HK-2 (cell line): ENCODE data around the gene PLEKHF1.
A peak's percentile ranks its signal among the peaks of the same experiment; 100 is the strongest.

ENCODE experiments used
- DNase-seq: peaks from one replicate; pipeline ENCODE4 v3.0.0-alpha.2; 2018; ENCODE audit not compliant: unreplicated experiment

Gene PLEKHF1

DNA sequence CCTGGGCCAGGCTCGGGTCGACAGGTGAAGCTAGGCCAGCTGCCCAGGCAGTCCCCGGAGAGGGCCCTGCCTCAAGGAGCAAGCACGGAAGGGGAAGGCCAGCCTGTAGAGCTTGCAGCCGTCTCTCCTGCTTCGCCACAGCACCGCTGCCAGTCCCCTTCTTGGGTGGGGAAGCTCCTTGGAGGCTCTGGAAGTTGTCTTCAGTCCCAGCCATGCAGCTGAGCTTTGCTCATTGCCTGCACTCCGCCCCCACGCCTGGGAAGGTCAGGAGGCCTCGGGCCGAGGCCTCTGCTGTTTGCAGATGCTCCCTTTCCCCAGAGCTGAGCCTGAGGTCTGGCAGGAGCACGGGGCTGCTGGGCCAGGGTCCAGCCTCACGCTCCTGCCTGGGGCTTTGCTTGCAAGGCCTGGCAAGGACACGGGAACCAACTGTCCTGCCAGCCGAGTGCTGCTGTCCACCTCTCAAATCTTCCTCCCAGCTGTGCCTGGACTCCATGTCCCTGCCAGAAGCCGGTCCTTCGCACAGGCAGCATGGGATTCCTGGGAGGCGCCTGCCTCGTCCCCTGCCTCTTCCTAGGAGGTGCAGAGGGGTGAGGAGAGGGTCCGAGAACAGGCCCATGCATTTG, 13.3 kb downstream of the PLEKHF1 start:
- DNase-seq = no peak

DNA sequence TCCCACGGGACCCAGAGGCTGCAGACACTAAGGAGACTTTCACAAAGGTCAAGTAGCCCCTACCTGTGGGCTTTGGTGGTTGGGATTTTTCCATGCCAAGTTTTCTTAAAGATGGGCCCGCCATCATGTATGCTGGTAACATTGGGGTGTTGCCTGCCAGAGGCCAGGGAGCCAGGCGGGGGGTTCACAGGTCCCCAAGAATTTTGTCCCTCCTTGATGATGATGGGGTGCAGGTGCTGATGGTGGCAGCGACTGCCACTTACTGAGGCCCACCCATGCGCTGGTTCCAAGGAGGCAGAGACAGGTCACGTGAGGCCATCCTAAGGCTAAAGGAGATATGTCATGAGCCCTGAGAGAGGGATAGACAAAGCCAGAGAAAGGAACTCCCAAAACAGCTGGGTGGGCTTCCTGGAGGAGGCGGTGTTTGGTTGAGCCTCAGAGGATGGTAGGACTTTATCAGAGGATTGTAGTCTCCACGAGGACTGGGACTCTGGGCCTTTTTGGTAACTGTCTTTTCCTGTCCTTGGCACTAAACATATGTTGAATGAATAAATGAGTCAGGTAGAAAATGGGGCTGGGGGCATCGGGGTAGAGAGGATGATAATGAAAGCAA, 14.4 kb downstream of the PLEKHF1 start:
- no peak for DNase-seq

DNA sequence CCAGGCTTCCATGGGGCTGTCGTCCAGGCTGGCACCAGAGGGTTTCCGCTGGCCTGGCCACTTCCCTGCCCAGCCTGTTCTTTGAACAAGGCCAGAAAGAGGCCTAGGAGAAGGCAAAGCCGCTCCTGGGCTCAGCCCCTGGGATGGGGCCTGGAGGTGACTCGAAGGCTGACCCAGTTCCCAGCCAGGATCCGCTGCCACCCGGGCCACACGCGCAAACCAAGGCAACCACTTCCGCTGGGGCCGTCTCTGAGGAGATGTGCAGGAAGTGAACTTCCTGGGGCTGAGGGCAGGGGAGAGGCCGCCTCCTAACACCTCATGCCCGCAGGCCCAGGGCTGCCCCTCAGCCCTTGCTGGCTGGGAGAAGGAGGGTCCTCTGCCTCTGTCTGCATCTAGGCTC, 15.2 kb downstream of the PLEKHF1 start:
- no peak for DNase-seq

DNA sequence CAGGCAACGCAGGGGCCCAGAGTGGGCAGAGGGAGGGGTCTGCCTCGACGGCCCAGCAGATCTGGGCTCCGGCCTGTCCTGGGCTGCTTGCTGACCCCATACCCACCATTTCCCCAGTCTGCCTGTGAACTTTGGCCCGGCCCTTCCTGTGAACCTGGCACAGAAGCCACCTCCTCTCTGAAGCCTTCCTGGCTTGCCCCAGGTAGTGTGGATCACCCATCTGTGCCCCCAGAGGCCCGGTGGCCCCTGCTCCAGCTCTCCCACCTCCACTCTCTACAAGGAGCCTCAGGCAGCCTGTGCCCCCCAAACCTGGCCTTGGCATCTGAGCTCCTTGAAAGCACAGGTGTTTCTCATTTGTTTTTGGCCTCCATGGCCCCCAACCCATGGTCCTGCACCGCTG, 15.7 kb downstream of the PLEKHF1 start:
- no peak for DNase-seq

DNA sequence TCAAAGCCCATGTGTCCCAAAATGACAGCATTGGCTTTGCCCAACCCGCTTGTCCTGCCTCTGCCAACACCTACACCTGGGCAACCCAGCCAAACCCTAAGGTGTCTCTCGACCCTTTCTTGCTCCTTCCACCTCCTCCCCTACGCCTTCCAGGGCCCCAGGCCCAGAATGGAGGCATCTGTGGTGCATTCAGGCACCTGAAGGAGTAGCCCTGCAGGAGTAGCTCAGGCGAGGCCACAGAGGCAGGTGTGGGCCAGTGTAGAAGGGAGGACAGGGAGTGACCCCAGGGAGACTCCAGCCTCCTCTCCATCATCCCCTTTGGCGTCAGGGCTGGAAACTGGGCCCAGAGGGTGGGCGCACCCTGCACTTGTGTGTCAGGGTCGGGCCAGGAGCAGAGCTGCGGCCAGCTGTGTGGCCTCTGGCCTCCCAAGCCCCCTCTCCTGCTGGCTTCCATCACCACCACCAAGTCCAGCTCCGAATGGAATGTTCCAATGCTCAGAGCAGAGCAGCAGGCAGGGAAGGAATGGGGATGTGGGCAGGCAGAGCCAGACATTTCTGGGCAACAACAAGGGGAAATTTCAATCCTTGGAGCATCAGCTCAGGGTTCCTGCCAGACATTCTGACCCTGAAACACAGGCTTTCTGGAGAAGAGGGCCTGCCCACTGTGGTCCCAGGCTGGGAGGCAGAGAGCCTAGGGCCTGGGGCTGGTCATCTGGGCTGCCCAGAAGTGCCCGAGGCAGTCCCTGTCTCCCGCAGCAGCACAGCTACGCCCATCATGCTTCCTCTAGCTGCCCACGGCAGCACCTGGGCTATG, 16.4 kb downstream of the PLEKHF1 start:
- DNase-seq = no peak

DNA sequence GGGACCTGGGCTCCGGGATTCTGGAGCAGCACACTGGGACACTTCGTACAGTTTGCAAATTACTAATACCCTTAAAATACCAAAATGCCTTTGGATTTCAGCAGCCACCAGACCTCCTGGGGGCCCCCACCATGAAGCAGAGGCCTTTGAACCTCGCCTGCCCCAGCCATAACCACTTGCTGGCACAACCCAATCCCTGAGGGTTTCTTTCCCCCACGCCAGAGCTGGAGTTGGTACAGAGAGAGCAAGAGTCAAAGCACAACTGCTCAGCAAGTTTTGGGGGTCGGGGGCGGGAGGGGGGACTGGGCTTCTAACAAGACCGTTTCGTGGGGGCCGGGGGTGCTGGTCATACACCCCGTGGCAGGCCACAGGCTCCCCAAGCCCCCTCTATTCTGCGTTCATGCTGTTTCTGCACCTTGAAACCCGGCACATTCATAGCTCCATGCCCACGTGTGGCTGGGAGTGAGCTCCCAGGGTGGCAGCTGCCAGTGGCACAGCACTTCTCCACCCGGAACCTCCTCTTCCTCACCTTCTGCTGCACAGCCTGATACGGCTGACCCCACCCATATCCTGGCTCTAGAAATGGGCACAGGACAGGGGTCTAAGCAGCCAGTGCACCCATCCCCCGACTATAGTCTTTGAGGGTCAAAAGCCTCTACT, 17.1 kb downstream of the PLEKHF1 start:
- DNase-seq = no peak

DNA sequence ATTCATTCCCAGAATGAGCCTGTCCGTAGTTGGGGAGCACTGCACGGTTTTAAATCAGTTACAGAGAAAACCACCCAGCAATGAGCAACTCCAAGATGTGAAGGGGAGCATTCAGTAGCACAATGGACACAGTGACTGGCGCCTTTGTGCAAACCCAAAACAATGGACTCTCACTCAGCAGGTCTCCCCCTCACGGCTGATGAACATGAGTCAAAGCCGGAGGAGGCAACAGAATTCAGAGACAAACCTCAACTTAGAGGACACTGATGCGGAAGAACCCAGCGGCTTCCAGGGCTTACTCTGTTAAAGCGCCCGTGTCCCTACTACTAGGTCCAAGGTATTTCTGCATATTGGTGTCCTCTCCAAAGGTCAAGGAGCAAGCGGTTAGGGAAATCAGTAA, 17.7 kb downstream of the PLEKHF1 start:
- DNase-seq = no peak

DNA sequence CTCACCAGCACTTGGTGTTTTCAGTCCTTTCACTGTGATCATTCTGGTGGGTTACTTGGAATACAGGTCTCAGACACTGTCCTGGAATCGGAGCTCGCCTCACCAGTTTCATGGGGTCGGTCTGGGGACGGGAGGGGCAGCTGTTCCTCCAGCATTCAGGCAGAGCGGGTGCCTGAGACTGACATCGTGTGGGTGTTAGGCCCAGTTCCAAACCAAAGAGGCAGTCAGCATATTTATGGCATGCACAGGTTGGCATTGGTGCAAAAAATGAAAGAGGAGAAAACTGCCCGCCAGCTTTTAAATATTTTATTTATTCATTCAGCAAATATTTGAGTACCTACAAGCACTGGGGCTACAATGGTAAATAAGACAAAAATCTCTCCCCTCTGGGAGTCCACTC, 20.1 kb downstream of the PLEKHF1 start:
- DNase-seq = no peak

DNA sequence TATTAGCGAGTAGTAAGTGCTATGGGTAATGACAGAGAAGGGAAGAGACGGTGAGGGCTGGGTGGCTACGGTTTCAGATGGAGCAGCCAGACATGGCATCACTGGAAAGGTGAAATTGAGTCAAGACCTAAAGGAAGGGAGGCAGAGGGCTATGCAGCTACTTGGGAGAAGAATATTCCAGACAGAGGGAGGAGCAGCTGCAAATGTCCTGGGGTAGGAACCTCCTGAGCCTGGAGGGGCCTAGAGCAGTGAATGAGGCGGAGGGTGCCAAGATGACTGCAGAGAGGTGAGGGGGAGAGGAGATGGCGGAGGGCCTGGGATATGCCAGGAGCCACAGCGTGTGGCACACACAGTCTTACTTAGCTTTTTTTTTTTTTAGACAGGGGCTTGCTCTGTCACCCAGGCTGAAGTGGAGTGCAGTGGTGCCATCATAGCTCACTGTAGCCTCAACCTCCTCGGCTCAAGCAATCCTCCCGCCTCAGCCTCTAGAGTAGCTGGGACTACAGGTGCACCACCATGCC, 21.1 kb downstream of the PLEKHF1 start:
- no peak for DNase-seq

DNA sequence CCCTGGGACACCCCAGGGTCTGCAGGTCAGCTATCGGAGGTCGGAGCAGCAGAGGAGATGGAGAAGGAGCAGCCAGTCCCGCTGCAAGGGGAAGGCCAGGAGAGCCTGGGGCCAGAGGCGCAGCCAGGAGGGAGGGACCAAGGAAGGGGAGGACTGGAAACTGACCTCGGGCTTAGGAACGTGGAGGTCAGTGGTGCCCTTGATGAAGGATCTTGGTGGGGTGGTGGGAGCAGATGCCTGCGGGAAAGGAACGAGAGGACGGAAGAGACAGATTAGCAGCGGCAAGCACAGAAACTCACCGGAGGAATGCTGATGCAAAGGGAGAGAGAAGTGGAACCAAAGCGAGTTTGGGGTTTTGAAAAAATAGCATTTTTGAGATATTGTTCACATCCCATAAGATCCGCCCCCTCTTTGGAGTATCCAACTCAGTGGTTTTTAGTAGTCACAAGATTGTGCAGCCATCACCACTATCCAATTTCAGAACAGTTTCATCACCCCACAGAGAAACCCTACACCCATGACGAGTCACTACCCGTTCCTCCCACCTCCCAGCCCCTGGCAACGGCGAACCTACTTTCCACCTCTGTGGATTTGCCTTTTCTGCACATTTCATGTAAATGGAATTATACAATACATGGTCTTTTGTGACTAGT, 22.1 kb downstream of the PLEKHF1 start:
- no peak for DNase-seq

DNA sequence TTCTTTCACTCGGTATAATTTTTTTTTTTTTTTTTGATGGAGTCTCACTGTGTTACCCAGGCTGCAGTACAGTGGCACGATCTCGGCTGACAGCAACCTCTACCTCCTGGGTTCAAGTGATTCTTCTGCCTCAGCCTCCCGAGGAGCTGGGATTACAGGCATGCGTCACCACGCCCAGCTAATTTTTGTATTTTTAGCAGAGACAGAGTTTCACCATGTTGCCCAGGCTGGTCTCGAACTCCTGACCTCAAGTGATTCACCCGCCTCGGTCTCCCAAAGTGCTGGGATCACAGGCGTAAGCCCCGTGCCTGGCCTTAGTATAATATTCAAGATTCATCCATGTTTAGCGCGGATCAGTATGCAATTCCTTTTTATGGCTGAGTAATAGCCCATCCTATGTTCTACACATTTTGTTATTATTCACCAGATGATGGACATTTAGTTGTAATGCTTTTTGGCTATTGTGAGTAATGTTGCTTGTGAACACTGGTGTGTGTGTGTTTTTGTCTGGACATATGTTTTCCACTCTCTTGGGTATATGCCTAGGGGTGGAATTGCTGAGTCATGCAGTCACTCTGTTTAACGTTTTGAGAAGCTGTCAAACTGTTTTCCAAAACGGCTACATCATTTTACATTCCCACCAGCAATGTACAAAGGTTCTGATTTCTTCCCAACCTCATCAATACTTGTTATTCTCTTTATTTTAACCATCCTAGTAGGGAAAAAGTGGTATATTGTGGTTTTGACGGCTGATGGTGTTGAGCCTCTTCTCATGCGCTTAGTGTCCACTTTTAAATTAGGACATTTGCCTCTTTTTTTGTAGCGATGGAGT, 22.9 kb downstream of the PLEKHF1 start:
- no peak for DNase-seq

DNA sequence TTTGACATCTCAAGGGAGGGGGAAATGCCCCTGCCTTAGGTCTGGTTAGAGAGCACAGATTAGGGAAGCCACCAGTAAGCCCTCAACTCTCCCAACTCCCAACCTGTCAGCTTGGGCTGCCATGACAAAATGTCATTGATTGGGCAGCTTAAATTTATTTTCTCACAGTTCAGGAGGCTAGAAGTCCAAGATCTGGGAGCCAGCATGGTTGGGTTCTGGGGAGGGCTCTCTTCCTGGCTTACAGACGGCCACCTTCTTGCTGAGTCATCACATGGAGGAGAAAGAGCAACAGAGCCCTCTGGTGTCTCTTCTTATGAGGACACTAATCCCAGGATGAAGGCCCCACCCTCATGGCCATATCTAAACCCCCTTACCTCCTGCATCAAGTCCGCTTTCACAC, 25.6 kb downstream of the PLEKHF1 start:
- peak; percentile 40 for DNase-seq

DNA sequence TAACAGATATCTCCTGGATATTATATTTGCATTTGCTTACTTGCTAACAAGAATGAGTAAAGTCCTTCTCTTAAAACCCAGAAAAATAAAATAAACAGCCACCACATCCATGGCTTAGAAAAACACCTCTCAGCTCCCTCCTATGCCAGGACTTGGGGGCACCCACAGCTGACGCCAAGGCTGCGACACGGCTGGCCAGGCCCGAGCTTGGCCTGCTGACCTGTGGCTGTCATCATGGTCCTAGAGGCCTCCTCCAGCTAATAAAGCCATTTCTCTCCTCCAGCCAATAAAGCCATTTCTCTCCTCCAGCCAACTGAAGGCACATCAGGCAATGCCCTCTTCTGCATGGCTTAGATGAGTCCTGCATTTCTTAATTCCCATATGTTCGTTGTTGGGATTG, 28.9 kb downstream of the PLEKHF1 start:
- DNase-seq = no peak

DNA sequence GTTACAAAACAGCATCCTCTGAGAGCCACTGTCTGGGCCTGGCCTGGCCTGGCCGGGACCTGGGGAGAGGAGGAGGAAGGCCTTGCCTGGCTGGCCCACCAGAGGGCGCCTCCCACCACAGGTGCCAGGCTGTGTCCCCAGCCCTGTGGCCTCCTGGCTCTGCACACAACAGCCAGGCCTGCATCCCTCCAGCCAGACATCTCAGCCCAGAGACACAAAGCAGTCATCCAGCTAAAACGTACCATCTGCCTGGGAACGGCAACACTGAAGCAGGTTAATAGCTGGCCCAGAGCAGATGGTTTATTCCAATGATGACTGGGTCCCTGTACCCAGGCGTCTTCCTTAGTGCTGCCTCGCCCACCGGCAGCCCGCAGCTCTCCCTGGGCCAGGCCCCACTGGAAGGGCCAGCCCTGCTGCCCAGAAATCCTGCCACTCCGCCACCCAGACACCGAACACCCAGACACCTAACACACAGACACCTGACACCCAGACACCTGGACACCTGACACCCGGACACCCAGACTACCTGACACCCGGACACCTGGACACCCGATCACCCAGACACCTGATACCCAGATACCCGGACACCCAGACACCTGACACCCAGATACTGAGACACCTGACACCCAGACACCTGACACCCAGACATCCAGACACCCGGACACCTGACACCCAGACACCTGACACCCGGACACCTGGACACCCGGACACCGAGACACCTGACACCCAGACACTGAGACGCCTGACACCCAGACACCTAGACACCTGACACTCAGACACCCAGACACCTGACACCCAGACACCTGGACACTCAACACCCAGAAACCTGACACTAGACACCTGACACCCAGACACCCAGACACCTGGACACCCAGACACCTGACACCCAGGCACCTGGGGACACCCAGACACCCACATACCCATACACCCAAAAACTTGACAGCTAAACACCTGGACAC, 29.7 kb downstream of the PLEKHF1 start:
- DNase-seq = peak; percentile 59

DNA sequence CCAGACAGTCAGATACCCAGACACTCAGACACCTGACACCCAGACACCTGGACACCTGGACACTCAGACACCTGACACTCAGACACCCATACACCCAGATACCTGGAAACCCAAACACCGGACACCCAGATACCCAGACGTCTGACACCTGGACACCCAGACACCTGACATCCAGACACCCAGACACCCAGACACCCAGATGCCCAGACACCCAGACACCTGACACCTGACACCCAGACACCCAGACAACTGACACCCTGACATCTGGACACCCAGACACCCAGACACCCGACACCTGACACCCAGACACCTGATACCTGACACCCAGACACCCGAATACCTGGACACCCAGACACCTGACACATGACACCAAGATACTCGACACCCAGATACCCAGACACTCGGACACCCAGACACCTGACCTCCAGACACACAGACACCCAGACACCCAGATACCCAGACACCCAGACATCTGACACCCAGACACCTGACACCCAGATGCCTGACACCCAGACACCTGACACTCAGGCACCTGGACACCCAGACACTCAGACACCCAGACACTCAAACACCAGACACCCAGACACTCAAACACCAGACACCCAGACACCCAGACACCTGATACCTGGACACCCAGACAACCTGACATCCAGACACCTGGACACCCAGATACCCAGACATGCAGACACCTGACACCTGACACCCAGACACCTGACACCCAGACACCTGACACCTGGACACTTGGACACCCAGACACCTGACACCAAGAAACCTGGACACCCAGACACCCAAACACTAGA, 30.7 kb downstream of the PLEKHF1 start:
- DNase-seq = no peak

DNA sequence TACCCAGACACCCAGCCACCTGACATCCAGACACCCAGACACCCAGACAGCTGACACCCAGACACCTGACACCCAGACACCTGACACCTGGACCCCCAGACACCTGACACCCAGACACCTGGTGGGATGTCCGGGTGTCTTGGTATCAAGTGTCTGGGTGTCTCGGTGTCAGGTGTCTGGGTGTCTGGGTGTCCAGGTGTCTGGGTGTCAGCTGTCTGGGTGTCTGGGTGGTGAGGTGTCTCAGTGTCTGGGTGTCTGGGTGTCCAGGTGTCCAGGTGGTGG, 31.2 kb downstream of the PLEKHF1 start:
- DNase-seq = no peak

DNA sequence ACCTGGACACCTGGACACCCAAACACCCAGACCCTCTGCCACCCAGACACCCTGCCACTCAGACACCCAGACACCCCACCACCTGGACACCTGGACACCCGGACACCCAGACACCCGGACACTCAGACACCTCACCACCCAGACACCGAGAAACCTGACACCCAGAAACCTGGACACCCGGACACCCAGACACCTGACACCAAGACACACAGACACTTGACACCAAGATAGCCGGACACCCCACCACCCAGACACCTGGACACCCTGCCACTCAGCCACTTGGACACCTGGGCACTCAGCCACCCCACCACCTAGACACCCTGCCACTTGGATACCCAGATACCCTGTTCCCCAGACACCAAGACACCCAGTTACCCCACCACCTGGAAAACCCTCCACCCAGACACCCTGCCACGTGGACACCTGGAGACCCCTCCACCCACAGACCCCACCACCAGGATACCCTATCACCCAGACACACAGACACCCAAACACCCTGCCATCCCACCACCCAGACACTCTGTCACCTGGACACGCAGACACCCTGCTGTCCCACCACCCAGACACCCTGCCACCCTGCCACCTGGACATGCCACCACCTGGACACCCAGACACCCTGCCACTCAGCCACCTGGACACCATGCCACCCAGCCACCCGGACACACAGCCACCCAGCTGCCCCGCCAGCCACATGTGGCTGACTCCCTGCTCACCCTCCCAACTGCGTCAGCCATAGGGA, 32.4 kb downstream of the PLEKHF1 start:
- no peak for DNase-seq

DNA sequence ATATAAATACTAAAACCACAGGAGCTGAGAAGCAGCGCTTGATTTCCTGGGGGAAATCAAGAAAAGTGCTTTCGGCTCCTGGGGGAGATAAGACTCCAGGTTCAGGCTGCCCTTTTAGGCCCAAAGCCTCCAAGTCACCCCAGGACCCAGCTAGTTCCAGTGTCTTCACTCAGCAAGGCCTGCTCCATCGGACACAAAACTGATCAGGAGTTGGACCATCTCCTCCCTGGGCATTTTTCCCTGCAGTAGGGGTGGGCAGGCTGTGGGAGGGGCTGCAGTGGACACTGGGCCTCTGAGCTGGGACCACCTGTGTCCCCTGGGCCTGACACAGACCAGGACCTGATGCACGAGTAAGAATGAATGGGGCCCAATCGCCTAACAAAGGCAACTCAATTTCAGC, 34.6 kb downstream of the PLEKHF1 start:
- DNase-seq = no peak

DNA sequence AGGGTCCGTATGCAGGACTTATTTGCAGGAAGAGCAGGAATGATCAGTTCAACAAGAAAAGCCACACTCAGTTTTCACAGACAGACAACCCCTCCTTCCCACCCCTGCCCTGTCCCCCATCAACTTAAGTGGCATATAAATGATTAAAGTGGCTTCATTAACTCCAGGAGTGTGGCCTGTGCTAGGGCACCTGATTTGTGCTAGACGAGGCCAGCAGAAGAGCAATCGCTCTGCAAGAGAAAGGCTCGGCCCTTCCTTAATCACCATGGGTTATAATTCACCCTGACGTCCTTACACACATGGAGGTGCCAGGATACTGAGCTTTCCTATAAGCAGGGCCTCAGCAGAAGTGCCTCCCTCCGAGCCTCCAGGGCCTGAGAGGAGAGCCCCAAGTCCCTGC, 35.2 kb downstream of the PLEKHF1 start:
- DNase-seq = no peak
